ENCODE measurements around the gene SEPTIN1.

SEPTIN1 gene

GRCh38 chr16:30356401-30357084, 25.8 kb downstream of the SEPTIN1 start (continued):
- TF ChIP-seq ZNF639 (tag by site-specific recombination; IDR thresholded peaks at IDR 0.05) (no peak), ZNF629 (tag by site-specific recombination; IDR thresholded peaks at IDR 0.05) (no peak), ZNF621 (tag by site-specific recombination; IDR thresholded peaks at IDR 0.05) (no peak), ZNF341 (tag by site-specific recombination; IDR thresholded peaks at IDR 0.05; ENCODE audit: low read depth) (peak; percentile 44; the same call in 1 of the 2 replicates), ZNF114 (tag by site-specific recombination; IDR thresholded peaks at IDR 0.05) (no peak), SP2 (tag by site-specific recombination; IDR thresholded peaks at IDR 0.05) (no peak), ZNF302 (tag by site-specific recombination; IDR thresholded peaks at IDR 0.05; ENCODE audit: low read depth) (no peak), KLF16 (tag by site-specific recombination; IDR thresholded peaks at IDR 0.05) (no peak), ZNF37A (tag by site-specific recombination; IDR thresholded peaks at IDR 0.05) (no peak), ZBTB1 (tag by site-specific recombination; IDR thresholded peaks at IDR 0.05) (no peak), ZNF701 (tag by site-specific recombination; IDR thresholded peaks at IDR 0.05) (no peak), ZNF23 (tag by site-specific recombination; IDR thresholded peaks at IDR 0.05; ENCODE audit: borderline replicate concordance) (no peak), ZFP3 (tag by site-specific recombination; IDR thresholded peaks at IDR 0.05; ENCODE audit: low read depth) (no peak), ZSCAN23 (tag by site-specific recombination; IDR thresholded peaks at IDR 0.05) (no peak), ZNF660 (tag by site-specific recombination; IDR thresholded peaks at IDR 0.05) (no peak), REPIN1 (tag by site-specific recombination; IDR thresholded peaks at IDR 0.05; ENCODE audit: low read depth) (no peak), ZNF248 (tag by site-specific recombination; IDR thresholded peaks at IDR 0.05) (no peak), TRIM28 (IDR thresholded peaks at IDR 0.05; ENCODE audit: borderline replicate concordance, low read length) (no peak), ATF2 (tag by site-specific recombination; IDR thresholded peaks at IDR 0.05; ENCODE audit: low read depth) (no peak), ZNF112 (tag by site-specific recombination; IDR thresholded peaks at IDR 0.05) (no peak), ZBTB6 (tag by site-specific recombination; IDR thresholded peaks at IDR 0.05) (no peak; the same call in 1 of the 2 replicates), ZNF529 (tag by site-specific recombination; IDR thresholded peaks at IDR 0.05; ENCODE audit: insufficient replicate concordance) (no peak), ZNF175 (tag by site-specific recombination; IDR thresholded peaks at IDR 0.05) (no peak), ZNF561 (tag by site-specific recombination; IDR thresholded peaks at IDR 0.05; ENCODE audit: borderline replicate concordance) (no peak), ZBTB7A (tag by site-specific recombination; IDR thresholded peaks at IDR 0.05; ENCODE audit: low read depth) (no peak), ZNF76 (tag by site-specific recombination; IDR thresholded peaks at IDR 0.05; ENCODE audit: borderline replicate concordance, low read depth) (no peak), HIC1 (tag by site-specific recombination; IDR thresholded peaks at IDR 0.05) (peak; percentile 54; the same call in 1 of the 2 replicates), AEBP2 (tag by site-specific recombination; IDR thresholded peaks at IDR 0.05; ENCODE audit: borderline replicate concordance) (no peak), ZNF335 (tag by site-specific recombination; conservative IDR thresholded peaks at IDR 0.05) (no peak), ZNF362 (tag by site-specific recombination; IDR thresholded peaks at IDR 0.05) (no peak), ZNF26 (tag by site-specific recombination; IDR thresholded peaks at IDR 0.05) (no peak)

All from HEK293 (cell line).